ENCODE measurements around the gene MTERF1. TPM values are rescaled to one million over a fixed set of nuclear protein-coding genes. Genes with fewer than 3 reads are reported as not detected.

The MTERF1 gene
- total and polyA plus RNA-seq, 9 of the 15 experiments (the other 6 are each of a cell fraction or from before 2014, with no cell fraction given) = 15.7 to 49.2 (median 29.1) TPM

DNA sequence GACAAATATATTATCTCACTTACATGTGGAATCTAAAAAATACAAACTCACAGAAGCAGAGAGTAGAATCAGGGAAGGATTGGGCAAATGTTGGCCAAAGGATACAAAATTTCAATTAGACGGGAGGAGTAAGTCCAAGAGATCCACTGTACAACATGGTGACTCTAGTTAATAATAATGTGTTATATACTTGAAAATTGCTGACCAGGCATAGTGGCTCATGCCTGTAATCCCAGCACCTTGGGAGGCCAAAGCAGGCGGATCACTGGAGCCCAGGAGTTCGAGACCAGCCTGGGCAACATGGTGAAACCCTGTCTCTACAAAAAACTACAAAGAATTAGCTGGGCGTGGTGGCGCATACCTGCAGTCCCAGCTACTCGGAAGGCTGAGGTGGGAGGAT, 16.4 kb downstream of the MTERF1 start:
- H3K4me1 ChIP-seq (replicated peaks in 1 of 2; ENCODE audit: control insufficient read depth in 2 of 2, insufficient read depth in 2 of 2, low read length in 2 of 2) = no peaks in the 10 kb centered on the region
- CTCF ChIA-PET (ENCODE audit: low intra/inter-chr PET ratio) = no interaction called here
- POLR2A ChIA-PET = no interaction called here
- ATAC-seq (no peak), FAIRE-seq (no peak), DNase-seq (ENCODE audit: extremely low read depth in 1 of 4, low spot score in 3 of 4) (no peak)
- WGBS (ENCODE audit: insufficient coverage, low coverage, missing lambda C conversion rate) = 64% methylated on average over 6 of the region's 6 CpGs
- H3K9me1 ChIP-seq (ENCODE audit: control insufficient read depth, insufficient read depth, low read length) = no peaks in the 10 kb centered on the region
- no peaks in the 10 kb centered on the region for H4K20me1 ChIP-seq (replicated peaks; ENCODE audit: control insufficient read depth, insufficient read depth, low read length)
- no peak overlapping the region for H3K27ac ChIP-seq (ENCODE audit: extremely low read depth, low read depth, low read length)
- BruUV-seq (replicated peaks) = no TSS peak
- H3K9ac ChIP-seq (ENCODE audit: insufficient read depth in 1 of 2, low read depth in 2 of 2, low read length in 2 of 2) = no peak overlapping the region
- H3K27me3 ChIP-seq (ENCODE audit: control insufficient read depth in 2 of 2, insufficient read depth in 2 of 2, low read length in 2 of 2) = no peaks in the 10 kb centered on the region
- H2AFZ ChIP-seq (ENCODE audit: low read depth, low read length) = no peak overlapping the region
- TF ChIP-seq MAFF (IDR thresholded peaks at IDR 0.05; ENCODE audit: low read length) (peak; percentile 52; the same call in 1 of the 2 replicates), RBM34 (IDR thresholded peaks at IDR 0.05; ENCODE audit: borderline replicate concordance, insufficient read depth, low read length) (no peak), SLC30A9 (CRISPR knock-in tag; IDR thresholded peaks at IDR 0.05) (no peak), ZNF316 (IDR thresholded peaks at IDR 0.05) (peak; percentile 87), MAFK (IDR thresholded peaks at IDR 0.05; ENCODE audit: low read length) (peak; percentile 57), C11orf30 (IDR thresholded peaks at IDR 0.05; ENCODE audit: low read depth) (peak; percentile 78), MAFG (tag; conservative IDR thresholded peaks at IDR 0.05) (peak; percentile 69)
- no peak overlapping the region for H3K4me2 ChIP-seq (ENCODE audit: insufficient read depth, low read length)
- H3K9me3 ChIP-seq (replicated peaks; ENCODE audit: control insufficient read depth, insufficient read depth, low read depth, low read length) = no peaks in the 10 kb centered on the region
- no peaks in the 10 kb centered on the region for H3K36me3 ChIP-seq (ENCODE audit: control insufficient read depth, insufficient read depth, low read length)
- in situ Hi-C loops (cut with MboI) = no loop called here
- no peak overlapping the region for H3K4me3 ChIP-seq
- intact Hi-C loops (cut with micrococcal nuclease) = loop anchor here (10.0 kb wide), 1 partner anchor 599 kb away; the partner anchor contains the start of gene FZD1
- no peaks in the 10 kb centered on the region for H3K79me2 ChIP-seq (ENCODE audit: control insufficient read depth, insufficient read depth, low read length)

DNA sequence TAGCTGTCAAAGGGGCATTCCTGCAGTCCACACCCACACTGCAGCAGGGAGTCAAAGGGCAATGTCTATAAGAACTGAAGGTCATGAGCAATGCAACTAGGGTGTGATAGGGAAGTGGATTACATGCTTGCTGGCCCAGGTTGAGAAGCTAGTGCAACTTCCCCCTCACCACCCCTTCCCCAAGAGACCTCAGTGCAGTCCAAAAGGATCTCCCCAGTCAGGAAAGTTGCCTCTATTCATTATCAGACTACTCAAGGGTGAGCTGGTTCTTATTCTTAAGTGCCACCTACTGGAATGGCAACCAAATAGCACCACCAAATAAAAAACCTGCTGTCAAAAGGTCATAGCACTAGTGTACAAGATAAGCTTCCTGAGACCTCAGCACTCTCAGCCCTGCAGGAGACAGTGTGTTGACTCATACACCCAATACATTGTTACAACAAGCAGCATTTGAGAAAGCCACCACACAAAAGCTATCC, 28.2 kb downstream of the MTERF1 start:
- DNase-seq (ENCODE audit: extremely low read depth in 1 of 4, low spot score in 3 of 4) (peak in 2 of 4 experiments; percentile 51 to 75), FAIRE-seq (peak; percentile 85), ATAC-seq (peak; percentile 96)
- BruUV-seq (replicated peaks) = no TSS peak
- ChIA-PET POLR2A (interaction anchor here (0.6 to 2.2 kb wide), 4 partner anchors 9 to 1163 kb away, joined by 3 to 9 read pairs (median 3); no protein-coding TSS in a partner anchor), CTCF (ENCODE audit: low intra/inter-chr PET ratio) (no interaction called here)
- Histone ChIP-seq H3K9me1 (ENCODE audit: control insufficient read depth, insufficient read depth, low read length) (no peaks in the 10 kb centered on the region), H3K27me3 (ENCODE audit: control insufficient read depth in 2 of 2, insufficient read depth in 2 of 2, low read length in 2 of 2) (no peaks in the 10 kb centered on the region), H3K36me3 (ENCODE audit: control insufficient read depth, insufficient read depth, low read length) (no peaks in the 10 kb centered on the region), H3K4me1 (replicated peaks in 1 of 2; ENCODE audit: control insufficient read depth in 2 of 2, insufficient read depth in 2 of 2, low read length in 2 of 2) (no peaks in the 10 kb centered on the region), H3K4me2 (ENCODE audit: insufficient read depth, low read length) (no peak overlapping the region), H4K20me1 (replicated peaks; ENCODE audit: control insufficient read depth, insufficient read depth, low read length) (no peaks in the 10 kb centered on the region), H3K9ac (ENCODE audit: insufficient read depth in 1 of 2, low read depth in 2 of 2, low read length in 2 of 2) (no peak overlapping the region), H3K79me2 (ENCODE audit: control insufficient read depth, insufficient read depth, low read length) (no peaks in the 10 kb centered on the region), H2AFZ (ENCODE audit: low read depth, low read length) (no peak overlapping the region), H3K4me3 (no peak overlapping the region), H3K27ac (ENCODE audit: extremely low read depth, low read depth, low read length) (no peak overlapping the region), H3K9me3 (replicated peaks; ENCODE audit: control insufficient read depth, insufficient read depth, low read depth, low read length) (no peaks in the 10 kb centered on the region)
- intact Hi-C loops (cut with micrococcal nuclease) (loop anchor here (2.0 to 10.0 kb wide), 3 partner anchors 22 to 768 kb away; no protein-coding TSS in a partner anchor), in situ Hi-C loops (cut with MboI) (no loop called here)
- TF ChIP-seq CBX3 (IDR thresholded peaks at IDR 0.05; ENCODE audit: borderline replicate concordance in 1 of 2, low read length in 2 of 2) = peak in 1 of 2 experiments; percentile 72; a peak in 2 of 3 replicates
- TF ChIP-seq SMARCA4 (IDR thresholded peaks at IDR 0.05) = peak; percentile 30; the same call in 1 of the 2 replicates
- TF ChIP-seq SAP30 (IDR thresholded peaks at IDR 0.05; ENCODE audit: borderline replicate concordance, insufficient read depth, low read depth, low read length, poor library complexity, severe bottlenecking) = no peak
- no peak for TF ChIP-seq ETS2 (tag; IDR thresholded peaks at IDR 0.05; ENCODE audit: borderline replicate concordance, poor library complexity, severe bottlenecking)
- 0 out of 4 replicates have a peak, but pooled peaks of 1 of the 2 experiments have one; percentile 38 for TF ChIP-seq HDAC1 (IDR thresholded peaks at IDR 0.05)
- TF ChIP-seq NR2C1 (IDR thresholded peaks at IDR 0.05) = peak; percentile 68
- TF ChIP-seq NR2C1 (tag; IDR thresholded peaks at IDR 0.05) = peak; percentile 49

Measured in K562 (cell line).